Measurements from ENCODE around the gene HOXA3.

DNA sequence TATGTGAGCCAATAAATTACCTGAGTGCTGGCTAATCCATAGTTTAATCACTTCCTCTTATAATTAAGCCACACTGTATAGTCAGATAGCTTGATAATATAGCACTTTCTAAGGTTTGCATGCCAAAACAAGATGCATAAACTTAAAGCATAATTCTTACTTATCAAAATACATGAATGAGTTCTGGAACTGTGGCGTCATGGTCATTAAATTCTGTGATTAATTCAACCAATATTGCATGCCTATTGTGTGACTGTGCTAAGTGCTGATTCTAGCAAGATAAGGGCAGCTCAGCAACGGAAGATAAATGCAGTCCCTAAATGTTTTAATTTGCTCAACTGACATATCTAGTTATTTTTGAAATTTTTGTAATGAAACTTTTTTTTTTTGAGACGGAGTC lies 86.2 kb downstream of the HOXA3 start:
- TF ChIP-seq, protein P1, sequence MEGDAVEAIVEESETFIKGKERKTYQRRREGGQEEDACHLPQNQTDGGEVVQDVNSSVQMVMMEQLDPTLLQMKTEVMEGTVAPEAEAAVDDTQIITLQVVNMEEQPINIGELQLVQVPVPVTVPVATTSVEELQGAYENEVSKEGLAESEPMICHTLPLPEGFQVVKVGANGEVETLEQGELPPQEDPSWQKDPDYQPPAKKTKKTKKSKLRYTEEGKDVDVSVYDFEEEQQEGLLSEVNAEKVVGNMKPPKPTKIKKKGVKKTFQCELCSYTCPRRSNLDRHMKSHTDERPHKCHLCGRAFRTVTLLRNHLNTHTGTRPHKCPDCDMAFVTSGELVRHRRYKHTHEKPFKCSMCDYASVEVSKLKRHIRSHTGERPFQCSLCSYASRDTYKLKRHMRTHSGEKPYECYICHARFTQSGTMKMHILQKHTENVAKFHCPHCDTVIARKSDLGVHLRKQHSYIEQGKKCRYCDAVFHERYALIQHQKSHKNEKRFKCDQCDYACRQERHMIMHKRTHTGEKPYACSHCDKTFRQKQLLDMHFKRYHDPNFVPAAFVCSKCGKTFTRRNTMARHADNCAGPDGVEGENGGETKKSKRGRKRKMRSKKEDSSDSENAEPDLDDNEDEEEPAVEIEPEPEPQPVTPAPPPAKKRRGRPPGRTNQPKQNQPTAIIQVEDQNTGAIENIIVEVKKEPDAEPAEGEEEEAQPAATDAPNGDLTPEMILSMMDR (IDR thresholded peaks at IDR 0.05): no peak
- no peak for TF ChIP-seq POLR2A (IDR thresholded peaks at IDR 0.05)

Data from lower leg skin (tissue), 3 donors.